HepG2 (cell line): ENCODE results near the gene VPS9D1. TPM values are rescaled to one million over a fixed set of nuclear protein-coding genes. Genes with fewer than 3 reads are reported as not detected.
A peak's percentile ranks its signal among the peaks of the same experiment; 100 is the strongest.

ENCODE experiments used
- CBX1 ChIP-seq: IDR thresholded peaks from one replicate; pipeline ENCODE4 v1.6.1; 2016; ENCODE audit warnings: antibody characterized with exemption, low read depth
- GTF2F1 ChIP-seq: fragments of 150-350 bp; IDR thresholded peaks from 2 replicates; pipeline ENCODE4 v1.6.1; 2014; ENCODE audit warnings: low read length
- MTF2 ChIP-seq: sonication (generic); formaldehyde crosslinking; IDR thresholded peaks from 2 replicates; pipeline ENCODE4 v1.5.0; 2020; ENCODE audit warnings: missing genetic modification reagents, borderline replicate concordance
- NAIF1 ChIP-seq: sonication (generic); formaldehyde crosslinking; IDR thresholded peaks from 2 replicates; pipeline ENCODE4 v1.5.0; 2020; ENCODE audit warnings: mild to moderate bottlenecking, missing genetic modification reagents, borderline replicate concordance
- NONO ChIP-seq, 2 experiments: fragments of 450-650 bp in 1 of 2; sonication (generic) in 1 of 2; formaldehyde crosslinking in 1 of 2; IDR thresholded peaks in 1 of 2; conservative IDR thresholded peaks in 1 of 2; 2 replicates each; pipeline versions ENCODE4 v1.6.1 to v1.8.0; 2017 to 2022; ENCODE audit warnings: mild to moderate bottlenecking in 1 of 2, missing genetic modification reagents in 1 of 2, moderate library complexity in 1 of 2
- SIN3B ChIP-seq: fragments of 150-350 bp; IDR thresholded peaks from 2 replicates; pipeline ENCODE4 v1.6.1; 2014; ENCODE audit warnings: low read length
- SMAD3 ChIP-seq: sonication (generic); formaldehyde crosslinking; IDR thresholded peaks from 2 replicates; pipeline ENCODE4 v1.4.0; 2020; ENCODE audit warnings: missing genetic modification reagents
- U2AF1 ChIP-seq: fragments of 200-400 bp; formaldehyde crosslinking; optimal IDR thresholded peaks from 2 replicates; pipeline ENCODE3; 2017; ENCODE audit warnings: mild to moderate bottlenecking, low read depth, low read length
- YEATS2 ChIP-seq: sonication (generic); formaldehyde crosslinking; IDR thresholded peaks from 2 replicates; pipeline ENCODE4 v1.4.0; 2020; ENCODE audit warnings: missing genetic modification reagents, borderline replicate concordance
- ZFP41 ChIP-seq: sonication (generic); formaldehyde crosslinking; IDR thresholded peaks from 2 replicates; pipeline ENCODE4 v1.4.0; 2020; ENCODE audit warnings: mild to moderate bottlenecking, missing genetic modification reagents, borderline replicate concordance
- ZNF121 ChIP-seq: sonication (generic); formaldehyde crosslinking; IDR thresholded peaks from 2 replicates; pipeline ENCODE4 v1.5.0; 2020; ENCODE audit warnings: mild to moderate bottlenecking, missing genetic modification reagents
- ZNF136 ChIP-seq: sonication (generic); formaldehyde crosslinking; IDR thresholded peaks from 2 replicates; pipeline ENCODE4 v1.8.1; 2022; ENCODE audit warnings: low read depth, mild to moderate bottlenecking, moderate library complexity, missing genetic modification reagents
- ZNF781 ChIP-seq: sonication (generic); formaldehyde crosslinking; IDR thresholded peaks from 2 replicates; pipeline ENCODE4 v1.5.1; 2020; ENCODE audit warnings: borderline replicate concordance, mild to moderate bottlenecking, missing genetic modification reagents; ENCODE audit errors: not compliant biosample characterization
- ZZZ3 ChIP-seq: sonication (generic); formaldehyde crosslinking; IDR thresholded peaks from 2 replicates; pipeline ENCODE4 v1.4.0; 2020; ENCODE audit warnings: missing genetic modification reagents, mild to moderate bottlenecking, borderline replicate concordance
- polyA plus RNA-seq, 8 experiments: library from polyadenylated mRNA; depleted of rRNA in 3 of 8; stranded (reverse) in 7 of 8; unstranded in 1 of 8; fragments of >200 nt; fragmentation: Illumina TruSeq in 4 of 8; extraction: Trizol in 4 of 8; gene quantifications; 2 replicates each; pipeline versions ENCODE4 v1.2.1 to v1.2.3, GENCODE V29; 2011 to 2016; ENCODE audit warnings: low read depth in 4 of 8, missing spikeins in 1 of 8, mixed read lengths in 1 of 8; ENCODE audit not compliant: insufficient read depth in 1 of 8
- total RNA-seq, 5 experiments: library from RNA; depleted of rRNA; stranded (reverse); fragments of >200 nt; fragmentation: Illumina TruSeq; extraction: Trizol; gene quantifications; 2 replicates each; pipeline ENCODE4 v1.2.3, GENCODE V29; 2016; ENCODE audit warnings: low read depth in 1 of 5
- TF ChIP-seq, protein P1 (sequence below): sonication (generic); formaldehyde crosslinking; IDR thresholded peaks from 2 replicates; pipeline ENCODE4 v1.9.0; 2021; ENCODE audit warnings: missing genetic modification reagents, mild to moderate bottlenecking, borderline replicate concordance
- TF ChIP-seq, protein P2 (sequence below): sonication (generic); formaldehyde crosslinking; IDR thresholded peaks from 2 replicates; pipeline ENCODE4 v1.5.1; 2020; ENCODE audit warnings: missing genetic modification reagents, mild to moderate bottlenecking, borderline replicate concordance
- TF ChIP-seq, protein P3 (sequence below): sonication (generic); formaldehyde crosslinking; IDR thresholded peaks from 2 replicates; pipeline ENCODE4 v1.8.0; 2022; ENCODE audit warnings: missing genetic modification reagents, mild to moderate bottlenecking, inconsistent platforms, borderline replicate concordance
- TF ChIP-seq, protein P4 (sequence below): sonication (generic); formaldehyde crosslinking; IDR thresholded peaks from 2 replicates; pipeline ENCODE4 v1.4.0; 2020; ENCODE audit warnings: missing genetic modification reagents
- TF ChIP-seq, protein P5 (sequence below): sonication (generic); formaldehyde crosslinking; IDR thresholded peaks from 2 replicates; pipeline ENCODE4 v1.4.0; 2020; ENCODE audit warnings: mild to moderate bottlenecking, missing genetic modification reagents
- TF ChIP-seq, protein P6 (sequence below): sonication (generic); formaldehyde crosslinking; IDR thresholded peaks from 2 replicates; pipeline ENCODE4 v1.5.1; 2020; ENCODE audit warnings: missing genetic modification reagents, mild to moderate bottlenecking, borderline replicate concordance

Gene VPS9D1
- total and polyA plus RNA-seq, 2 of the 13 experiments (the other 11 are each of a cell fraction or from before 2014, with no cell fraction given), result 10.1 to 13.2 TPM

DNA sequence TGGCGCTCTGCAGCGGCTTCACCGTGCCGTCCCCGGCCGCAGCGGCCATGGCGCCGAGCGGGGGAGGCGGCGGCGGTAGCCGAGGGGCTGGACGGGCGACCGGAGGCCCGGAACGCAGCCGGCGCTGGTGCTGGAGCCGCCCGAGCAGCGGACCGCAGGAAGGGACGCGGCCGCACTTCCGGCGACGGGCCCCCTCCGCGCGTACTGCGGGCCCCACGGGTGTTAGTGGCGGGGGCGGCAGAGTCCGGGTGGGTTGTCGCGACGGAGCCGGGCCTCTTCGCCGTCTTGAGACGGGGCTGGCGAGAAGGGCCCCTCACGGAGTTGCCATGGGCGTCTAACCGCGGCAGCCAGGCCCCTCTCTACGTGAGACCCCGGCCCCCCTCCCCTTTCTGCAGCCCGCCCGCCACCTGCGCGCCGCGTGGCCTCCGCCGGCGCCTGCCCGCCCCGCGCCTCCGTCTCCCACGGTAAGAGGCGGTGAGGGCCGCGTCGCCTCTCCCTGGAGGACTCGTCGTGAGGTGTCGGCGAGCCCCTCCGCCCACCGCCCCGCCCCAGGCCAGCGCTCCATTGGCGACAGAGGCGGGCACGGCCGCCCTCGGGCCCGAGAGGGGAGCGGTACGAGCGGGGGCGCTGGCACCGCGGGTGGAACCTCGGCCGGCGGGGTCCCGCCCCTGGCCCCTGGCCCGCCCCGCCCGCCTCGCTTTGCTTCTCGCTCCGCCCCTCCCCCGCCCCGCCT lies at the start of gene VPS9D1, which contains the start of gene ZNF276 (continued):
- TF ChIP-seq ZZZ3 (CRISPR knock-in tag), result peak; percentile 89; the same call in 1 of the 2 replicates
- no peak; the same call in 1 of the 2 replicates for TF ChIP-seq NAIF1 (CRISPR knock-in tag)
- TF ChIP-seq U2AF1, result peak; percentile 69
- TF ChIP-seq NONO (IDR thresholded peaks at IDR 0.05), result no peak
- peak; percentile 91 for TF ChIP-seq NONO (CRISPR knock-in tag; conservative IDR thresholded peaks at IDR 0.05)
- TF ChIP-seq, protein P1, sequence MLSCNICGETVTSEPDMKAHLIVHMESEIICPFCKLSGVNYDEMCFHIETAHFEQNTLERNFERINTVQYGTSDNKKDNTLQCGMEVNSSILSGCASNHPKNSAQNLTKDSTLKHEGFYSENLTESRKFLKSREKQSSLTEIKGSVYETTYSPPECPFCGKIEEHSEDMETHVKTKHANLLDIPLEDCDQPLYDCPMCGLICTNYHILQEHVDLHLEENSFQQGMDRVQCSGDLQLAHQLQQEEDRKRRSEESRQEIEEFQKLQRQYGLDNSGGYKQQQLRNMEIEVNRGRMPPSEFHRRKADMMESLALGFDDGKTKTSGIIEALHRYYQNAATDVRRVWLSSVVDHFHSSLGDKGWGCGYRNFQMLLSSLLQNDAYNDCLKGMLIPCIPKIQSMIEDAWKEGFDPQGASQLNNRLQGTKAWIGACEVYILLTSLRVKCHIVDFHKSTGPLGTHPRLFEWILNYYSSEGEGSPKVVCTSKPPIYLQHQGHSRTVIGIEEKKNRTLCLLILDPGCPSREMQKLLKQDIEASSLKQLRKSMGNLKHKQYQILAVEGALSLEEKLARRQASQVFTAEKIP (CRISPR knock-in tag), result no peak
- peak; percentile 87; the same call in 1 of the 2 replicates for TF ChIP-seq SIN3B
- TF ChIP-seq, protein P2, sequence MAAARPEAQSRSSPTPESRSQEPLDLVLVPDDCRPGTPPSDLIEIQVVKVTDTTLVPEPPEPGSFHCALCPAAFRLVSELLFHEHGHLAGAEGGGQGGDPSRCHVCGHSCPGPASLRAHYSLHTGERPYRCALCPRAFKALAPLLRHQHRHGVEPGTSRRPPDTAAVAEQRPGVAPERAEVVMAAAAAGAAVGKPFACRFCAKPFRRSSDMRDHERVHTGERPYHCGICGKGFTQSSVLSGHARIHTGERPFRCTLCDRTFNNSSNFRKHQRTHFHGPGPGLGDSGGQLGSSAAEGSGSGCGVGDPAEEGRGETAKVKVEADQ (CRISPR knock-in tag), result peak; percentile 88
- TF ChIP-seq, protein P3, sequence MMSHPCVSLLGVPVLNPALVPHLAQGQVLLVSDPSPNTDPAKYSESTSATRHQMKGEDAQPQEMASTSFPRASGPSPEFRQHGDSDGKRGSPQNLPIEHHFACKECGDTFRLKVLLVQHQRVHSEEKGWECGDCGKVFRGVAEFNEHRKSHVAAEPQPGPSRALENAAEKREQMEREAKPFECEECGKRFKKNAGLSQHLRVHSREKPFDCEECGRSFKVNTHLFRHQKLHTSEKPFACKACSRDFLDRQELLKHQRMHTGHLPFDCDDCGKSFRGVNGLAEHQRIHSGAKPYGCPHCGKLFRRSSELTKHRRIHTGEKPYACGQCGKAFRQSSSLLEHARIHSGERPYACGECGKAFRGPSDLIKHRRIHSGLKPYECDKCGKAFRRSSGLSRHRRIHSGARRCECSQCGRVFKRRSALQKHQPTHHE (CRISPR knock-in tag), result 0 out of 2 replicates have a peak, but pooled peaks have one; percentile 21
- no peak for TF ChIP-seq ZFP41 (CRISPR knock-in tag)
- TF ChIP-seq ZNF136 (CRISPR knock-in tag), result no peak
- peak; percentile 46; the same call in 1 of the 2 replicates for TF ChIP-seq MTF2 (CRISPR knock-in tag)
- 0 out of 2 replicates have a peak, but pooled peaks have one; percentile 37 for TF ChIP-seq SMAD3
- TF ChIP-seq, protein P4, sequence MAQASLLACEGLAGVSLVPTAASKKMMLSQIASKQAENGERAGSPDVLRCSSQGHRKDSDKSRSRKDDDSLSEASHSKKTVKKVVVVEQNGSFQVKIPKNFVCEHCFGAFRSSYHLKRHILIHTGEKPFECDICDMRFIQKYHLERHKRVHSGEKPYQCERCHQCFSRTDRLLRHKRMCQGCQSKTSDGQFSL (CRISPR knock-in tag), result peak; percentile 26; the same call in 1 of the 2 replicates
- TF ChIP-seq, protein P5, sequence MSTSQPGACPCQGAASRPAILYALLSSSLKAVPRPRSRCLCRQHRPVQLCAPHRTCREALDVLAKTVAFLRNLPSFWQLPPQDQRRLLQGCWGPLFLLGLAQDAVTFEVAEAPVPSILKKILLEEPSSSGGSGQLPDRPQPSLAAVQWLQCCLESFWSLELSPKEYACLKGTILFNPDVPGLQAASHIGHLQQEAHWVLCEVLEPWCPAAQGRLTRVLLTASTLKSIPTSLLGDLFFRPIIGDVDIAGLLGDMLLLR (CRISPR knock-in tag), result no peak
- TF ChIP-seq CBX1, result peak; percentile 40
- 0 out of 2 replicates have a peak, but pooled peaks have one; percentile 25 for TF ChIP-seq GTF2F1
- TF ChIP-seq ZNF121, result peak; percentile 76
- TF ChIP-seq YEATS2 (CRISPR knock-in tag), result peak; percentile 85
- TF ChIP-seq, protein P6, sequence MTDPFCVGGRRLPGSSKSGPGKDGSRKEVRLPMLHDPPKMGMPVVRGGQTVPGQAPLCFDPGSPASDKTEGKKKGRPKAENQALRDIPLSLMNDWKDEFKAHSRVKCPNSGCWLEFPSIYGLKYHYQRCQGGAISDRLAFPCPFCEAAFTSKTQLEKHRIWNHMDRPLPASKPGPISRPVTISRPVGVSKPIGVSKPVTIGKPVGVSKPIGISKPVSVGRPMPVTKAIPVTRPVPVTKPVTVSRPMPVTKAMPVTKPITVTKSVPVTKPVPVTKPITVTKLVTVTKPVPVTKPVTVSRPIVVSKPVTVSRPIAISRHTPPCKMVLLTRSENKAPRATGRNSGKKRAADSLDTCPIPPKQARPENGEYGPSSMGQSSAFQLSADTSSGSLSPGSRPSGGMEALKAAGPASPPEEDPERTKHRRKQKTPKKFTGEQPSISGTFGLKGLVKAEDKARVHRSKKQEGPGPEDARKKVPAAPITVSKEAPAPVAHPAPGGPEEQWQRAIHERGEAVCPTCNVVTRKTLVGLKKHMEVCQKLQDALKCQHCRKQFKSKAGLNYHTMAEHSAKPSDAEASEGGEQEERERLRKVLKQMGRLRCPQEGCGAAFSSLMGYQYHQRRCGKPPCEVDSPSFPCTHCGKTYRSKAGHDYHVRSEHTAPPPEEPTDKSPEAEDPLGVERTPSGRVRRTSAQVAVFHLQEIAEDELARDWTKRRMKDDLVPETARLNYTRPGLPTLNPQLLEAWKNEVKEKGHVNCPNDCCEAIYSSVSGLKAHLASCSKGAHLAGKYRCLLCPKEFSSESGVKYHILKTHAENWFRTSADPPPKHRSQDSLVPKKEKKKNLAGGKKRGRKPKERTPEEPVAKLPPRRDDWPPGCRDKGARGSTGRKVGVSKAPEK (CRISPR knock-in tag), result no peak
- TF ChIP-seq ZNF781 (CRISPR knock-in tag), result no peak
